ENCODE data around the gene RPS10. TPM values are rescaled to one million over a fixed set of nuclear protein-coding genes. Genes with fewer than 3 reads are reported as not detected.

RPS10 gene
- total RNA-seq, 2 experiments from 2014 or later = 1,124 to 1,323 TPM

DNA sequence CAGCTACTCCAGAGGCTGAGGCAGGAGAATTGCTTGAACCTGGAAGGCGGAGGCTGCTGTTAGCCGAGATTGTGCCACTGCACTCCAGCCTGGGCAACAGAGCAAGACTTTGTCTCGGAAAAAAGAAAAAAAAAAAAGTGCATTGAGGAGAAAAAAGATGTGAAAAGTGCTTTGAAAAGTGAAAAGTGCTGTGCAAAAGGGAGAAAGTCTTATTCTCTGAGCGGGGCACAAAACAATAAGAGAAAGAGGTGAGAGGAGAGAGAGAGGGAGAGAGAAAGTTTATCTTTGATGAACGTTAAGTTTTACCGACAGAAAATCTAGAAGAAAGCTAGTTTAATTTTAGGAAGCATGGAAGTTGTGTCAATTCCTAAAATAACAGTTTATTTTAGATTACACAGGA is 36.1 kb upstream of the RPS10 start:
- Mint-ChIP-seq H3K27me3 (peaks cover 34% of the 10 kb centered on the region), H3K27ac (no peak overlapping the region), H3K4me3 (no peak overlapping the region), H3K4me1 (peaks cover 5% of the 10 kb centered on the region), H3K36me3 (no peaks in the 10 kb centered on the region), H3K9me3 (ENCODE audit: low read depth) (no peaks in the 10 kb centered on the region)
- ATAC-seq = no peak
- CTCF ChIA-PET = interaction anchor here (6.9 kb wide), 1 partner anchor 147 kb away, joined by 30 read pairs; no protein-coding TSS in a partner anchor
- DNase-seq = no peak

GRCh38 chr6:34460796-34461507 is 35.1 kb upstream of the RPS10 start:
- DNase-seq = no peak
- Mint-ChIP-seq H3K27me3 (peaks cover 27% of the 10 kb centered on the region), H3K4me1 (peaks cover 5% of the 10 kb centered on the region), H3K27ac (no peak overlapping the region), H3K9me3 (ENCODE audit: low read depth) (no peaks in the 10 kb centered on the region), H3K4me3 (no peak overlapping the region), H3K36me3 (no peaks in the 10 kb centered on the region)
- no peak for ATAC-seq
- CTCF ChIA-PET = interaction anchor here (0.7 to 6.9 kb wide), 18 partner anchors 14 to 679 kb away, joined by 3 to 60 read pairs (median 4); partner anchors contain the start of gene SMIM29

DNA sequence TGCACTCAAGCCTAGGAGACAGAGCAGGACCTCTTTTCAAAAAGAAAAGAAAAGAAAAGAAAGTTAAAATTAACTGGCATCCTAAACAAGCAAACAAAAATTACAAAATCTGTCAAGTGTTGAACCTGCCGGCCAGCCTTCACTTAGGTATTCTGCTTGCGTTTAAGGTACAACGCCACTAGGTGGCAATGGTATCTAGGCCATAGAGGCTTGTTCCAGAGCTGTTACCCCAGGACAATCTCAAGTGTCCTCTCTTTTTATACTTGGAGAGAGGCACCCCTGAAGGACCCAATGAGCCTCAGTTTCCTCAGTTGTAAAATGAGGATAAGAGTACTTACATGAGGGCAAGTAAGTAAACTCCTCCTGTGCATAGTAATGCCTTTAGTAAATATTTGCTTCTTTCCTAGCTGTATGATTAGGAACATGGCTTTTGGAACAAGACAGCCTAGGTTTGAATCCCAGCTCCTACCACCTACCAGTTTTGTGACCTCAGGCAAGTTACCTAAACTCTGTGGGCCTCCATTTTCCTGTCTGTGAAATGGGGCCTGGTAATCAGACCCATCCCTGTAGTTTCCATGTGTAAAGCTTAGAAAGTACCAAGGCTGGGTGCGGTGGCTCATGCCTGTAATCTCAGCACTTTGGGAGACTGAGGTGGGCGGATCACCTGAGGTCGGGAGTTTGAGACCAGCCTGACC is 34.2 kb upstream of the RPS10 start:
- ATAC-seq (peak; percentile 70), DNase-seq (peak; percentile 64)
- Mint-ChIP-seq H3K4me3 (no peak overlapping the region), H3K27ac (no peak overlapping the region), H3K9me3 (ENCODE audit: low read depth) (no peaks in the 10 kb centered on the region), H3K4me1 (no peaks in the 10 kb centered on the region), H3K27me3 (peaks cover 19% of the 10 kb centered on the region), H3K36me3 (no peaks in the 10 kb centered on the region)
- CTCF ChIA-PET = interaction anchor here (0.6 to 4.5 kb wide), 32 partner anchors 9 to 781 kb away, joined by 3 to 60 read pairs (median 4); partner anchors contain the start of genes RPS10 and SMIM29

- ATAC-seq (no peak), DNase-seq (no peak)
- no peak overlapping the region for H3K4me3 Mint-ChIP-seq
- H3K4me1 Mint-ChIP-seq = no peaks in the 10 kb centered on the region
- CTCF ChIA-PET = interaction anchor here (1.1 to 4.5 kb wide), 4 partner anchors 10 to 682 kb away, joined by 3 to 60 read pairs (median 4); no protein-coding TSS in a partner anchor
- no peak overlapping the region for H3K27ac Mint-ChIP-seq
- H3K27me3 Mint-ChIP-seq = peaks cover 7% of the 10 kb centered on the region
- no peaks in the 10 kb centered on the region for H3K9me3 Mint-ChIP-seq (ENCODE audit: low read depth)
- no peaks in the 10 kb centered on the region for H3K36me3 Mint-ChIP-seq
These were observed 32.2 kb upstream of the RPS10 start for GRCh38 chr6:34457742-34458735.

- Mint-ChIP-seq H3K4me1 (no peaks in the 10 kb centered on the region), H3K27ac (no peak overlapping the region), H3K9me3 (ENCODE audit: low read depth) (no peaks in the 10 kb centered on the region), H3K27me3 (peaks cover 4% of the 10 kb centered on the region), H3K4me3 (no peak overlapping the region), H3K36me3 (no peaks in the 10 kb centered on the region)
- CTCF ChIA-PET = interaction anchor here (0.6 to 4.5 kb wide), 4 partner anchors 138 to 294 kb away, joined by 3 to 60 read pairs (median 4); no protein-coding TSS in a partner anchor
- ATAC-seq = no peak
- no peak for DNase-seq
These were observed 31.5 kb upstream of the RPS10 start for GRCh38 chr6:34457382-34457741.

DNA sequence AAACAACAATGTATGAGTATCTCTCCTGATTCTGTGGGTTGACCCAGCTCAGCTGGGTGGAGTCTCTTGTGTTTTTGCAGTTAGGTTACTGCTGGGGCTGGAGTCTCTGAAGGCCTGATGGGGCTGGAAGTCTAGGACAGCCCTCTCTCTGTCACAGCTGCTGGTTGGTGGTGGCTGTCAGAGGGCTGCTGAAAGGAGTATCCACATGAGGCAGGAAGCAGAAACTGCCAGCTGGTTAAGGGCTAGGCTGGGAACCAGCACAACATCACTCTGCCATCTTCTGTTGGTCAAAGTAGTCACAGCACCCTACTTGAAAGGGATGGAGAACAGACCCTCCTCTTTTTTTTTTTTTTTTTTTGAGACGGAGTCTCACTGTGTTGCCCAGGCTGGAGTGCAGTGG is 30.0 kb upstream of the RPS10 start:
- Mint-ChIP-seq H3K4me3 (no peak overlapping the region), H3K27me3 (no peaks in the 10 kb centered on the region), H3K9me3 (ENCODE audit: low read depth) (no peaks in the 10 kb centered on the region), H3K4me1 (no peaks in the 10 kb centered on the region), H3K36me3 (no peaks in the 10 kb centered on the region), H3K27ac (no peak overlapping the region)
- DNase-seq (no peak), ATAC-seq (no peak)
- CTCF ChIA-PET = interaction anchor here (0.7 to 1.8 kb wide), 3 partner anchors 183 to 290 kb away, joined by 3 to 7 read pairs (median 4); partner anchors contain the start of gene SMIM29

DNA sequence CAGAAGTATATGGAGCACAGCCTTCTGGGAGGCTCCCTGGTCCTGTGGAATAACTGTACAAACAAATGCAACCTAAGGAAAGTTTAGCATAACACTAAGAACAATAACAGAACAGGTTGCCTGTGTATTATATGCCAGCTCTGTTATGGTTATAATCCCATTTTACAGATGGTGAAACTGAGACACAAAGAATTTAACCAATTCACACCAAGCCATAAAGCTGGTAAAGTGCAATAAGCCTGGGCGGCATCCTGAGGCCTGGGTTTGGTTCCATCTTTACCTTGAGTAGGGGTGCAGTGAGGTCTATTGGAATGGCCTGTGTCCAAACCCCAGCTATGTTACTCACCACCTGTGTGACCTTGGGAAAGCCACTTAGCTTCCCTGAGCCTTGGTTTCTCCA is 25.3 kb upstream of the RPS10 start:
- ATAC-seq (no peak), DNase-seq (no peak)
- H3K4me1 Mint-ChIP-seq = no peaks in the 10 kb centered on the region
- H3K27ac Mint-ChIP-seq = no peak overlapping the region
- no peak overlapping the region for H3K4me3 Mint-ChIP-seq
- H3K9me3 Mint-ChIP-seq (ENCODE audit: low read depth) = no peaks in the 10 kb centered on the region
- CTCF ChIA-PET = interaction anchor here (0.9 kb wide), 1 partner anchor 8 kb away, joined by 3 read pairs; no protein-coding TSS in a partner anchor
- no peaks in the 10 kb centered on the region for H3K27me3 Mint-ChIP-seq
- no peaks in the 10 kb centered on the region for H3K36me3 Mint-ChIP-seq

GRCh38 chr6:34447910-34448309 is 22.0 kb upstream of the RPS10 start:
- Mint-ChIP-seq H3K4me3 (no peak overlapping the region), H3K9me3 (ENCODE audit: low read depth) (no peaks in the 10 kb centered on the region), H3K4me1 (no peaks in the 10 kb centered on the region), H3K27ac (no peak overlapping the region), H3K27me3 (no peaks in the 10 kb centered on the region), H3K36me3 (no peaks in the 10 kb centered on the region)
- CTCF ChIA-PET = interaction anchor here (0.9 kb wide), 2 partner anchors 10 to 12 kb away, joined by 3 read pairs; no protein-coding TSS in a partner anchor
- ATAC-seq (no peak), DNase-seq (no peak)

- Mint-ChIP-seq H3K27ac (no peak overlapping the region), H3K4me3 (no peak overlapping the region), H3K9me3 (ENCODE audit: low read depth) (no peaks in the 10 kb centered on the region), H3K36me3 (no peaks in the 10 kb centered on the region), H3K27me3 (peaks cover 2% of the 10 kb centered on the region), H3K4me1 (no peaks in the 10 kb centered on the region)
- no peak for ATAC-seq
- CTCF ChIA-PET = interaction anchor here (0.9 kb wide), 2 partner anchors 11 to 13 kb away, joined by 3 read pairs; no protein-coding TSS in a partner anchor
- no peak for DNase-seq
These were observed 21.5 kb upstream of the RPS10 start for GRCh38 chr6:34447386-34447785.

DNA sequence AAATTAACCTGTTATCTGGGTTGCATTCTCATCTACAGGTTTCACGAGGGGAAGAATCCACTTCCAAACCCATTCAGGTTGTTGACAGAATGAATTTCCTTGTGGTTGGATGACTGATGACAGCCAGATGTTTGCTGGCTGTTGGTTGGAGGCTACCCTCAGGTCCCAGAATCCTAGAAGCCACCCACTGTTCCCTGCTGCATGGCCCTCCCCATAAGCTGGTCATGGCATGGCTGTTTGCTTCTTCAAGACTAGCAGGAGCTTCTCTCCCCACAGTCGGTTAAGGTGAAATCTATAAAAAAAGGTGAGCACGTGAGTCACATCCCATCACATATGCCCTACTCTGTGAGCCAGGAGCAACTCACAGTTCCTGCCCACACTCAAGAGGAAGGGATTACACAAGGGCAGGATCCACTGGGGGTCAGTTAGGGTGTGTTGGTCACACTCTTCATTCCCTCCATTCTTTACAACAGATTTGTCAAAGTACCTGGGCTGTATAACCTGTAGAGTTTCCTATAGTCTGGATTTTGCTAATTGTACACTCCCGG is 19.5 kb upstream of the RPS10 start:
- DNase-seq (no peak), ATAC-seq (no peak)
- CTCF ChIA-PET = no interaction called here
- no peaks in the 10 kb centered on the region for H3K36me3 Mint-ChIP-seq
- no peak overlapping the region for H3K27ac Mint-ChIP-seq
- H3K4me1 Mint-ChIP-seq = peaks cover 3% of the 10 kb centered on the region
- no peaks in the 10 kb centered on the region for H3K9me3 Mint-ChIP-seq (ENCODE audit: low read depth)
- peaks cover 2% of the 10 kb centered on the region for H3K27me3 Mint-ChIP-seq
- no peak overlapping the region for H3K4me3 Mint-ChIP-seq

DNA sequence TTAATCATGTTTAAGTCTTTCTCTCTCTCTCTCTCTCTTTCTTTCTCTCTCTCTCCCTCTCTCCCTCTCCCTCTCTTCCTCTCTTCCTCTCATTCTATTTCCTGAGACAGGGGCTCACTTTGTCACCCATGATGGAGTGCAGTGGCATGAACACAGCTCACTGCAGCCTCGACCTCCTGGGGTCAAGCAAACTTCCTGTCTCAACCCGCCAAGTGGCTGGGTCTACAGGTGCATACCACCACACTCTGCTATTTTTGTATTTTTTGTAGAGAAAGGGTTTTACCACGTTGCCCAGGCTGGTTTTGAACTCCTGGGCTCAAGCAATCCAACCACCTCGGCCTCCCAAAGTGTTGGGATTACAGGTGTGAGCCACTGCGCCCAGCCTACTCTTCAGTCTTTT is 15.7 kb upstream of the RPS10 start:
- H3K27me3 Mint-ChIP-seq = peaks cover 2% of the 10 kb centered on the region
- H3K27ac Mint-ChIP-seq = no peak overlapping the region
- H3K4me1 Mint-ChIP-seq = peaks cover 3% of the 10 kb centered on the region
- DNase-seq (no peak), ATAC-seq (no peak)
- H3K9me3 Mint-ChIP-seq (ENCODE audit: low read depth) = no peaks in the 10 kb centered on the region
- H3K4me3 Mint-ChIP-seq = no peak overlapping the region
- H3K36me3 Mint-ChIP-seq = no peaks in the 10 kb centered on the region
- CTCF ChIA-PET = interaction anchor here (1.1 kb wide), 1 partner anchor 11 kb away, joined by 3 read pairs; no protein-coding TSS in a partner anchor

- CTCF ChIA-PET = interaction anchor here (1.2 kb wide), 1 partner anchor 276 kb away, joined by 3 read pairs; no protein-coding TSS in a partner anchor
- Mint-ChIP-seq H3K36me3 (no peaks in the 10 kb centered on the region), H3K4me3 (no peak overlapping the region), H3K27me3 (peaks cover 2% of the 10 kb centered on the region), H3K9me3 (ENCODE audit: low read depth) (no peaks in the 10 kb centered on the region), H3K4me1 (peaks cover 3% of the 10 kb centered on the region), H3K27ac (no peak overlapping the region)
- ATAC-seq (no peak), DNase-seq (no peak)
These were observed 13.6 kb upstream of the RPS10 start for GRCh38 chr6:34439442-34439841.

Measured in activated CD8-positive, alpha-beta memory T cell treated with anti-CD3 and anti-CD28 coated beads, Interleukin-2, amount 10 ng/mL, durations not matched to agents 7 days and 5 days (primary cell).